Caco-2 (cell line): ENCODE results near the gene WNT9A. TPM values are rescaled to one million over a fixed set of nuclear protein-coding genes. Genes with fewer than 3 reads are reported as not detected.

Experiments
- BruUV-seq: library from RNA; stranded (reverse); fragments of 400-500 nt; replicated peaks from 2 replicates; lab custom pipeline; 2021; lab: Mats Ljungman, UMichigan
- CTCF ChIA-PET: fragments of 300-600 bp; sonication (Branson Sonifier 250); formaldehyde crosslinking; loops from one replicate; lab custom pipeline; 2022; ENCODE audit warnings: antibody characterized with exemption; lab: Charles Lee
- POLR2A ChIA-PET: fragments of 300-600 bp; sonication (Branson Sonifier 250); formaldehyde crosslinking; loops from one replicate; lab custom pipeline; 2022; ENCODE audit warnings: antibody characterized with exemption; lab: Charles Lee
- DNase-seq, 2 experiments: peaks; one replicate each; pipeline versions ENCODE4 v3.0.0 to v3.0.0-alpha.2; 2020 to 2022
- H3K27me3 ChIP-seq: replicated peaks from 2 replicates; pipeline ENCODE4 v1.6.0; 2011; ENCODE audit warnings: low read length; ENCODE audit not compliant: control insufficient read depth, insufficient read depth
- H3K36me3 ChIP-seq: 2 replicates; pipeline ENCODE4 v1.5.1; 2011; ENCODE audit warnings: low read length; ENCODE audit not compliant: control insufficient read depth, insufficient read depth
- H3K4me1 ChIP-seq: fragments of 250-450 bp; sonication (Bioruptor Pico); 2 replicates; pipeline ENCODE4 v1.5.1; 2020; ENCODE audit warnings: mild to moderate bottlenecking
- H3K4me3 ChIP-seq: 2 replicates; pipeline ENCODE4 v1.5.1; 2011; ENCODE audit warnings: low read depth, mild to moderate bottlenecking, control low read depth, low read length
- H3K9me3 ChIP-seq: fragments of 250-450 bp; sonication (Bioruptor Pico); 2 replicates; pipeline ENCODE4 v1.5.1; 2020; ENCODE audit warnings: mild to moderate bottlenecking, moderate library complexity
- H3K27ac Mint-ChIP-seq: one replicate; pipeline ENCODE4 v1.8.0; 2022; ENCODE audit warnings: mixed read lengths; ENCODE audit not compliant: unreplicated experiment
- H3K27me3 Mint-ChIP-seq: one replicate; pipeline ENCODE4 v1.8.0; 2022; ENCODE audit warnings: mixed read lengths; ENCODE audit not compliant: insufficient read depth, unreplicated experiment
- H3K36me3 Mint-ChIP-seq: one replicate; pipeline ENCODE4 v1.8.0; 2022; ENCODE audit warnings: mild to moderate bottlenecking, mixed read lengths; ENCODE audit not compliant: insufficient read depth, unreplicated experiment
- H3K4me1 Mint-ChIP-seq: one replicate; pipeline ENCODE4 v1.8.0; 2022; ENCODE audit warnings: low read depth, mixed read lengths; ENCODE audit not compliant: unreplicated experiment
- H3K4me3 Mint-ChIP-seq: one replicate; pipeline ENCODE4 v1.8.0; 2022; ENCODE audit warnings: mild to moderate bottlenecking, moderate library complexity, mixed read lengths; ENCODE audit not compliant: unreplicated experiment
- H3K9me3 Mint-ChIP-seq: one replicate; pipeline ENCODE4 v1.8.0; 2022; ENCODE audit warnings: mixed read lengths; ENCODE audit not compliant: unreplicated experiment
- intact Hi-C: fragments of 100-400 bp; cut with micrococcal nuclease; formaldehyde crosslinking; loops from one replicate; pipeline ENCODE4 v1.10.0; 2022; ENCODE audit not compliant: unreplicated experiment
- total RNA-seq: library from RNA; stranded (reverse); gene quantifications from 2 replicates; pipeline ENCODE4 v1.2.3, GENCODE V29; 2022
- TF ChIP-seq, protein P1 (sequence below), 2 experiments: fragments of 200-600 bp in 1 of 2; IDR thresholded peaks; 1 replicate in 1 of 2; 2 replicates in 1 of 2; pipeline versions ENCODE4 v1.5.1 to v1.8.0; 2011 to 2022; ENCODE audit warnings: antibody characterized with exemption in 1 of 2, control low read depth in 1 of 2, inconsistent platforms in 1 of 2, low read depth in 1 of 2, low read length in 1 of 2, mild to moderate bottlenecking in 1 of 2, moderate library complexity in 1 of 2; ENCODE audit not compliant: insufficient read depth in 1 of 2, severe bottlenecking in 1 of 2, unreplicated experiment in 1 of 2

WNT9A gene
- total RNA-seq, 1 experiment from 2014 or later, result 0.68 TPM

DNA sequence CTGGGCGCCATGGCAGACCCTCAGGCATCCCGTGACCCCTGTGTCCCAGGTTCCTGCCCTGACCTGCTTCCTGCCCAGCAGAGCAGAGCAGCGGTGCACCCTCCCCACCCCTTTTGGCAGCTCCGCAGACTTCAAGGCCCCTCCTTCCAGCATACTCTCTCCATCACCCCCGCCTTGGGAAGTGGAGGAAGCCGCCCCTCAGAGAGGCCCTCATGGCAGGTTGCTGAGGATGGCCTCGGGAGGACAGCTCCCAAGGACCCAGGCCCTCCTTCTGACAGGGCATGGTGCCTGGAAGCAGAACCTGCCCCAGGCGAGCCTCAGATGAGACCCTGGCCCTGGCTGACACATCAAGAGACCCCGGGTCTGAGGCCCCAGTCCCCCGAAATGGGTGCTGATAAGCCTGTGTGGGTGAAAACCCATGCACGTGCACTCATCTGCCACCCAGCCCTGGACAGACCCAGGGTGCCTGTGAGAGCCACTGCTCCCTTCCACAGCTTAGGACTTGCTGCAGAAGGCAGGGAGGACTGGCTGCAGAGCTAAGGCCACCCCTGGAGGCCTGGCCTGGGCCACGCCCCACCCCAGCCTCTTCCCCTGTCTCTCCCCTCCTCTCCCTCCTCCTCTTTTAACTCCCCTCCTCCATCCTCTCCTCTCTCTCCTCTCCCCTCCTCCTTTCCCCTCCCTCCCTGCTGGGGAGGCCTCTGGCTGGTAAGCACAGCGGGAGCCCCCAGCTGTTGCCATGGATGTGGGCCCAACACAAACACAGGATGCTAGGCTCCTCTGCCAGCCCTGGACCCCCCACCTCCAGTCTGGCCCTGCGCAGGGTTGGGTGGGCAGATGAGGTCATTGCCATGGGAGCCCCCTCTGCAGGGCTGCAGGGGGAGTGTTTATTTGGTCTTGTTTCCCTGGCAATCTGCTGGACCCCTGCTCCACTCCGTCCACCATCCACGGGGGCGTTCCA is 33.7 kb downstream of the WNT9A start:
- no peak for DNase-seq
- H3K4me1 ChIP-seq, result no peaks in the 10 kb centered on the region
- H3K9me3 ChIP-seq, result no peaks in the 10 kb centered on the region
- Mint-ChIP-seq H3K4me3 (no peak overlapping the region), H3K9me3 (no peaks in the 10 kb centered on the region), H3K36me3 (peaks cover 5% of the 10 kb centered on the region), H3K4me1 (peaks cover 10% of the 10 kb centered on the region), H3K27ac (no peak overlapping the region), H3K27me3 (peaks cover 4% of the 10 kb centered on the region)
- H3K4me3 ChIP-seq, result no peak overlapping the region
- POLR2A ChIA-PET, result no interaction called here
- H3K27me3 ChIP-seq, result no peaks in the 10 kb centered on the region
- CTCF ChIA-PET, result no interaction called here
- TF ChIP-seq, protein P1, sequence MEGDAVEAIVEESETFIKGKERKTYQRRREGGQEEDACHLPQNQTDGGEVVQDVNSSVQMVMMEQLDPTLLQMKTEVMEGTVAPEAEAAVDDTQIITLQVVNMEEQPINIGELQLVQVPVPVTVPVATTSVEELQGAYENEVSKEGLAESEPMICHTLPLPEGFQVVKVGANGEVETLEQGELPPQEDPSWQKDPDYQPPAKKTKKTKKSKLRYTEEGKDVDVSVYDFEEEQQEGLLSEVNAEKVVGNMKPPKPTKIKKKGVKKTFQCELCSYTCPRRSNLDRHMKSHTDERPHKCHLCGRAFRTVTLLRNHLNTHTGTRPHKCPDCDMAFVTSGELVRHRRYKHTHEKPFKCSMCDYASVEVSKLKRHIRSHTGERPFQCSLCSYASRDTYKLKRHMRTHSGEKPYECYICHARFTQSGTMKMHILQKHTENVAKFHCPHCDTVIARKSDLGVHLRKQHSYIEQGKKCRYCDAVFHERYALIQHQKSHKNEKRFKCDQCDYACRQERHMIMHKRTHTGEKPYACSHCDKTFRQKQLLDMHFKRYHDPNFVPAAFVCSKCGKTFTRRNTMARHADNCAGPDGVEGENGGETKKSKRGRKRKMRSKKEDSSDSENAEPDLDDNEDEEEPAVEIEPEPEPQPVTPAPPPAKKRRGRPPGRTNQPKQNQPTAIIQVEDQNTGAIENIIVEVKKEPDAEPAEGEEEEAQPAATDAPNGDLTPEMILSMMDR (IDR thresholded peaks at IDR 0.05; ENCODE audit: insufficient read depth in 1 of 2, low read depth in 1 of 2, low read length in 1 of 2, severe bottlenecking in 1 of 2, unreplicated experiment in 1 of 2), result no peak
- H3K36me3 ChIP-seq, result no peaks in the 10 kb centered on the region
- intact Hi-C loops, result no loop called here
- no TSS peak for BruUV-seq

DNA sequence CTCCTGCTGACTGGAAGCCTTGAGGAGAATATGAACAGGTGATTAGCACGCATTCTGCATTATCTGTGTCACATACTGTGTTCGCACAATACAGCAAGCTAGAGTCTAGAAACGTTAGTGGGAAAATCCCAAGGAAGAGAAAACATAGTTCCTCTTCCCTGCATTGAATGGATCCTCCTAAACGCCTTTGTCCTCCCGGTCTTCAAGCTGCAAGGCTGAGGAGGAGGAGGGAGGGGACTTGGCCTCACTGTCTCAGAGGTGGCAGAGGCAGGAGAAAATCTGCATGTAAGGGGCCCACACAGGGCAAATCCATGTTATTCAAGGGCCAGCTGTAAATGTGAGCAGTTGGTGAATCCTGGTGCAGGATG is 34.4 kb downstream of the WNT9A start:
- H3K36me3 Mint-ChIP-seq, result peaks cover 5% of the 10 kb centered on the region
- CTCF ChIA-PET, result no interaction called here
- H3K36me3 ChIP-seq, result no peaks in the 10 kb centered on the region
- H3K4me3 ChIP-seq, result no peak overlapping the region
- H3K4me1 ChIP-seq, result no peaks in the 10 kb centered on the region
- POLR2A ChIA-PET, result no interaction called here
- no peak overlapping the region for H3K4me3 Mint-ChIP-seq
- TF ChIP-seq, protein P1 (IDR thresholded peaks at IDR 0.05; ENCODE audit: insufficient read depth in 1 of 2, low read depth in 1 of 2, low read length in 1 of 2, severe bottlenecking in 1 of 2, unreplicated experiment in 1 of 2), result no peak
- no TSS peak for BruUV-seq
- H3K9me3 ChIP-seq, result no peaks in the 10 kb centered on the region
- no peaks in the 10 kb centered on the region for H3K27me3 ChIP-seq
- DNase-seq, result no peak
- H3K9me3 Mint-ChIP-seq, result no peaks in the 10 kb centered on the region
- intact Hi-C loops, result no loop called here
- peaks cover 4% of the 10 kb centered on the region for H3K27me3 Mint-ChIP-seq
- H3K4me1 Mint-ChIP-seq, result peaks cover 12% of the 10 kb centered on the region
- no peak overlapping the region for H3K27ac Mint-ChIP-seq

DNA sequence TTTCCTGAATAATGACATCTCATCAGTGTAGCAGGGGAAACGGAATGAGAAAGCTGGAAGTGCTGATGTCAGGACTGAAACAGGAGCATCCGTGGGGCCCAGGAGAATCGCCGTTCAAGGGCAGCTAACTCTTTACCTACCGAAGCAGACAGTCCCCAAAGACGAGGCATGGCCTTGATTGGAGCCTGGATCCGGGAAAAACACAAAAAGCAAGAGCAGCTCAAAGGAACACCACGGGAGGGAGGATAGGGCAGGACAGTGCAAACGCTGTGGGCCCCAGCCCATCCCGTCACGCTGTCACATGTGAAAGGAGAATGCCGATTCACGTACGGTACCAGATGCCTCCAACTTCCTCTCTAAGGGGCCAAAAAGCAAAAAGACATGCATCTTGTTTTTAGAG is 34.9 kb downstream of the WNT9A start:
- CTCF ChIA-PET, result no interaction called here
- H3K4me3 ChIP-seq, result no peak overlapping the region
- H3K27me3 Mint-ChIP-seq, result peaks cover 4% of the 10 kb centered on the region
- H3K27ac Mint-ChIP-seq, result no peak overlapping the region
- no peak overlapping the region for H3K4me3 Mint-ChIP-seq
- no peaks in the 10 kb centered on the region for H3K4me1 ChIP-seq
- no peaks in the 10 kb centered on the region for H3K9me3 Mint-ChIP-seq
- POLR2A ChIA-PET, result no interaction called here
- H3K9me3 ChIP-seq, result no peaks in the 10 kb centered on the region
- intact Hi-C loops, result no loop called here
- no peaks in the 10 kb centered on the region for H3K36me3 ChIP-seq
- H3K36me3 Mint-ChIP-seq, result peaks cover 5% of the 10 kb centered on the region
- peaks cover 12% of the 10 kb centered on the region for H3K4me1 Mint-ChIP-seq
- TF ChIP-seq, protein P1 (IDR thresholded peaks at IDR 0.05; ENCODE audit: insufficient read depth in 1 of 2, low read depth in 1 of 2, low read length in 1 of 2, severe bottlenecking in 1 of 2, unreplicated experiment in 1 of 2), result no peak
- H3K27me3 ChIP-seq, result no peaks in the 10 kb centered on the region
- DNase-seq, result no peak
- BruUV-seq, result no TSS peak
